Parathyroid adenoma (tissue), 2 donors: Measurements from ENCODE around the gene NPB.

Experiments
- H2AFZ ChIP-seq: fragments of 300-600 bp; sonication (generic); one replicate; pipeline ENCODE4 v1.7.0; 2017; ENCODE audit warnings: antibody characterized with exemption, mild to moderate bottlenecking
- H3K27ac ChIP-seq: fragments of 300-600 bp; sonication (generic); one replicate; pipeline ENCODE4 v1.7.0; 2017
- H3K27me3 ChIP-seq: fragments of 300-600 bp; sonication (generic); one replicate; pipeline ENCODE4 v1.7.0; 2017; ENCODE audit warnings: low read length; ENCODE audit not compliant: control insufficient read depth, insufficient read depth
- H3K36me3 ChIP-seq: fragments of 300-600 bp; sonication (generic); one replicate; pipeline ENCODE4 v1.7.0; 2017; ENCODE audit warnings: low read length; ENCODE audit not compliant: control insufficient read depth, insufficient read depth
- H3K4me1 ChIP-seq: fragments of 300-600 bp; sonication (generic); one replicate; pipeline ENCODE4 v1.7.0; 2017; ENCODE audit warnings: control low read depth
- H3K4me2 ChIP-seq: fragments of 300-600 bp; sonication (generic); one replicate; pipeline ENCODE4 v1.7.0; 2017; ENCODE audit warnings: low read length
- H3K4me3 ChIP-seq: fragments of 300-600 bp; sonication (generic); one replicate; pipeline ENCODE4 v1.7.0; 2017; ENCODE audit warnings: low read depth, low read length
- H3K79me2 ChIP-seq: fragments of 300-600 bp; sonication (generic); one replicate; pipeline ENCODE4 v1.7.0; 2017; ENCODE audit warnings: control low read depth
- H3K9ac ChIP-seq: fragments of 300-600 bp; sonication (generic); one replicate; pipeline ENCODE4 v1.7.0; 2017; ENCODE audit warnings: mild to moderate bottlenecking
- H3K9me3 ChIP-seq: fragments of 300-600 bp; sonication (generic); one replicate; pipeline ENCODE4 v1.7.0; 2017; ENCODE audit warnings: low read length; ENCODE audit not compliant: control insufficient read depth
- TF ChIP-seq, protein P1 (sequence below): fragments of 300-600 bp; sonication (generic); IDR thresholded peaks from one replicate; pipeline ENCODE4 v1.7.0; 2017; ENCODE audit warnings: antibody characterized with exemption, mild to moderate bottlenecking
- donor health status: primary hyperparathyroidism.

Gene NPB

DNA sequence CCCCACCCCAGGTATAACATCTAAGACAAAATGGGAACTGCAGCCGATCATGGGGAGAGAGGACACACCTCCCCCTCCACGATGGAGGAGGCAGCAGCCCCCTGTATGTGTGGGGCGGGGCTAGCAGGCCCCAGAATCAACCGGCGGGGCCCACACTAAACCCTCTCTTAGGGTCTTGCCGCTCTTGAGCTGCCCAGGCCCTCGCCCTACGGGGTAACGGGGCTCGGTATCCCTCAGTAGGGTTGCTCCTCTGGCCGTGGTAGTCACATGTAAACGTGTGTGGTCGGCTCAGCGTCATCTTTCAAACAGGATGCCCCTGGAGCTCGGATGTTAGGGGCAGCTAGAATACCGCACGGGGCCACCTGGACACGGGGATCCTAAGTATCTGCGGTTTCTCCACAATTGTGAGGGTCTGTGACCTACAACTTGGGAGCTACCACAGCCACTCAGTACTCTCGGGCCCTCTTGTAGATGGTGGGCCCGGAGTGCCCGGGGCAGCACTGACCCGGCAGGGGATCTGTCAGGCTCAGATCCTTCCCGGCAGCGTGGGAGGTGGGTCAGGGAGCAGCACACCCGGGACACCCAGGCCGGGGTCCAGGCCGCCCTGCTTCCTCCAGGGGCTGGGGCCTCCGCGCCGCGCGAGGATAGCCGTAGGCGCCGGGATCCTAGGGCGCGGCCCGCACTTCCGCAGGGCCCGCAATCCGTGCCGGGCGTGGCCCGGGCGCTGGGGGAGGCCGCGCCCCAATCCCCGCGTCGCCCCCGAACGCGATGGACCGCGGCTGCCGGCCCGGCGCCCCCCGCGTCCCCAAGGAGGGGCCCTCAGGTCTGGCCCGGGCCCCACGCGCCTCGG, 31.7 kb upstream of the NPB start:
- H3K9ac ChIP-seq = peak overlapping the region; percentile 29
- H3K27ac ChIP-seq = peak overlapping the region; percentile 67
- no peak overlapping the region for H2AFZ ChIP-seq
- H3K4me2 ChIP-seq = peak overlapping the region; percentile 83
- H3K4me3 ChIP-seq = peak overlapping the region; percentile 65
- no peaks in the 10 kb centered on the region for H3K36me3 ChIP-seq
- peaks cover 24% of the 10 kb centered on the region for H3K79me2 ChIP-seq
- peaks cover 17% of the 10 kb centered on the region for H3K4me1 ChIP-seq
- TF ChIP-seq, protein P1, sequence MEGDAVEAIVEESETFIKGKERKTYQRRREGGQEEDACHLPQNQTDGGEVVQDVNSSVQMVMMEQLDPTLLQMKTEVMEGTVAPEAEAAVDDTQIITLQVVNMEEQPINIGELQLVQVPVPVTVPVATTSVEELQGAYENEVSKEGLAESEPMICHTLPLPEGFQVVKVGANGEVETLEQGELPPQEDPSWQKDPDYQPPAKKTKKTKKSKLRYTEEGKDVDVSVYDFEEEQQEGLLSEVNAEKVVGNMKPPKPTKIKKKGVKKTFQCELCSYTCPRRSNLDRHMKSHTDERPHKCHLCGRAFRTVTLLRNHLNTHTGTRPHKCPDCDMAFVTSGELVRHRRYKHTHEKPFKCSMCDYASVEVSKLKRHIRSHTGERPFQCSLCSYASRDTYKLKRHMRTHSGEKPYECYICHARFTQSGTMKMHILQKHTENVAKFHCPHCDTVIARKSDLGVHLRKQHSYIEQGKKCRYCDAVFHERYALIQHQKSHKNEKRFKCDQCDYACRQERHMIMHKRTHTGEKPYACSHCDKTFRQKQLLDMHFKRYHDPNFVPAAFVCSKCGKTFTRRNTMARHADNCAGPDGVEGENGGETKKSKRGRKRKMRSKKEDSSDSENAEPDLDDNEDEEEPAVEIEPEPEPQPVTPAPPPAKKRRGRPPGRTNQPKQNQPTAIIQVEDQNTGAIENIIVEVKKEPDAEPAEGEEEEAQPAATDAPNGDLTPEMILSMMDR = no peak
- no peaks in the 10 kb centered on the region for H3K9me3 ChIP-seq
- H3K27me3 ChIP-seq = no peaks in the 10 kb centered on the region

DNA sequence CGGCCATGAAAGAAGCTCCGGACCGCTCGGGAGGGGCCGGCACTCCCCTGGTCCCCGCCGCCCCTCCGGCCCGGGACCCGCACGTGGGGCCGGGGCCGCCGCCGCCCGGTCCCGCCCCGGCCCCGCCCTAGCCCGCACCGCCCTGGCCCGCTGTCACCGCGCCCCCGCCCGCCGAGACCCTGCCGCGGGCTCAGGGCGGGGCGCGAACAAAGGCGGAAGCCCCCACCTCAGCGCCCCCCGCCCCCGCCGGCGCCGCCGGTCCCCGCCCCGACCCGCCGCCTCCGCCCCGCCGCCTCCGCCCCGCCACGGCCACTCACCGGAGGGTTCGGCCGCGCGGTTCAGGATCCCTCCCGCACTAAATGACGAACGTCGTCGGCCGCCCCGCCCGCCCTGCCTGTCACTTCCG, 31.1 kb upstream of the NPB start, which contains the start of gene ARHGDIA:
Gene ARHGDIA (minus strand): TSS at position 357 of the 406 bp plus-strand sequence. CDS start 1,407 bp downstream, outside the sequence.
- Histone ChIP-seq H3K4me3 (peak within 1 kb of the TSS; percentile 91), H3K4me1 (peaks cover 16% of the 10 kb centered on the region), H3K79me2 (peaks cover 18% of the 10 kb centered on the region), H3K27me3 (no peaks in the 10 kb centered on the region), H3K9me3 (no peaks in the 10 kb centered on the region), H3K27ac (peak within 1 kb of the TSS; percentile 96), H3K9ac (peak within 1 kb of the TSS; percentile 99), H2AFZ (peak within 1 kb of the TSS; percentile 97), H3K36me3 (no peaks in the 10 kb centered on the region), H3K4me2 (peak within 1 kb of the TSS; percentile 99)
- TF ChIP-seq, protein P1 = no peak

DNA sequence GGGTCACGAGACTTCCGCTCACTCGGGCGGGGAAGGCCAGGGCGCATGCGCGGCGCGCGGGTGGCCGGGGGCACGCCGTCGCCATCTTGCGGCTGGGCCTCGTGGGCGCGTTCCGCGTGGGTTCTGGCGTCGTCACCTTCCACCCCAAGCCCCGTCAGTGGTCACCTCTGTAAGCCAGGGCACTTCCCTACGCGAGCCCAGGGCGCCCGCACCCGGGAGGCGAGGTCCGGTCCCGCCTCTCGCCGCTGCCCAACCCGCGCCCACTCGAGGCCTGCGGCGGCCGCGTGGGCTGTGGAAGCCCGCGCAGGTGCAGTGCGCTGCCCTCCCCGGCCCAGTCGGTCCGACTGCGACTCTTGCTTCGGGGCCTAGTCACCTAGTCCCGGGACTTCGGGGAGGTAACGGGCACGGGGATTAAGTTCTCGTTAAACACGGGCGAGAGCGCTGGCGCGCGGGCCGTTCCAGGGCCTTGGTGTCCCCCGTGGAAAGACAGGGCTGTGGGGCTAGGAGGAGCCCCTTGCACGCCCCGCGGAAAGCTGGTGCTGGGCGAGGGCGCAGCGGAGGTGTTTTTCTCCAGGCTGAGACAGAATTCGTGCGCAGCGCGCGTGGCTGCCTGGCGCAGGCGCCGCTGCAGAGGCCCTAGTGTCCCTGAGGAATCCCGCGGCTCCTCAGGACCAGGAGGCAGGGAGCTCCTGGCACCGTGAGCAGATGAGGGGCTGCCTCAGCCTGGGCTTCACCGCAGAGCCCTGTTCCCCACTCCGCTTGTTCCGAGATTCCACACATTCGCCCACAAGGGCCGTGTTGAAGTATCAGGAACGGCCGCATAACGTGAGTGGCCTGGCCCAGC, 30.4 kb upstream of the NPB start:
- H2AFZ ChIP-seq = peak overlapping the region; percentile 97
- H3K9me3 ChIP-seq = no peaks in the 10 kb centered on the region
- H3K4me1 ChIP-seq = peaks cover 12% of the 10 kb centered on the region
- H3K36me3 ChIP-seq = no peaks in the 10 kb centered on the region
- peak overlapping the region; percentile 91 for H3K4me3 ChIP-seq
- peak overlapping the region; percentile 99 for H3K9ac ChIP-seq
- H3K27me3 ChIP-seq = no peaks in the 10 kb centered on the region
- peak overlapping the region; percentile 96 for H3K27ac ChIP-seq
- TF ChIP-seq, protein P1 = peak; percentile 47
- H3K79me2 ChIP-seq = peaks cover 13% of the 10 kb centered on the region
- peak overlapping the region; percentile 99 for H3K4me2 ChIP-seq

DNA sequence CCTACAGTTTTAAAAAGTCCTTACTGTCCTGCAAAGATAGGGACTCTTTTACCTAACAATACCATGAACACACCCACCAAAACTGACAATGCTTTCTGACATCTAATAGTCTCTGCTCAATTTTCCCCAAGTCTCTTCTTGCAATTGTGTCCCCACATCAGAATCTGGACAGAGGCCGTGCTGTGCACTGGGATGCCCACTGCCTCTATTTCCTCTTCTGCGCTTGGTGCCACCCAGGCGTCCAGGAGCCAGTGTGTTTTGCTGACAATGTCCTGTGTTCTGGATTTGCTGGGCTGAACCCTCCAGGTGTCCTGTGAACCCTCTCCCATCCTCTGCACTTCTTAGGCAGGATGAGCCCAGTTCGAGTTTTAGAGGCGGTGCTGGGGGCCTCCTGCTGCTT, 24.5 kb upstream of the NPB start:
- no peaks in the 10 kb centered on the region for H3K79me2 ChIP-seq

More for the DNA sequence above, 24.5 kb upstream of the NPB start:
- TF ChIP-seq, protein P1 = no peak
- H3K27me3 ChIP-seq = no peaks in the 10 kb centered on the region
- no peak overlapping the region for H3K4me3 ChIP-seq
- no peak overlapping the region for H2AFZ ChIP-seq
- no peak overlapping the region for H3K9ac ChIP-seq
- H3K36me3 ChIP-seq = no peaks in the 10 kb centered on the region
- H3K4me1 ChIP-seq = peaks cover under 1% of the 10 kb centered on the region
- no peaks in the 10 kb centered on the region for H3K9me3 ChIP-seq
- no peak overlapping the region for H3K4me2 ChIP-seq
- H3K27ac ChIP-seq = no peak overlapping the region
